ENCODE measurements around the gene CISD1. TPM values are rescaled to one million over a fixed set of nuclear protein-coding genes. Genes with fewer than 3 reads are reported as not detected.

The CISD1 gene
- total RNA-seq, 1 donor from 2014 or later = 5.5 TPM

GRCh38 chr10:58307676-58308075 is 38.7 kb downstream of the CISD1 start:
- no peak for DNase-seq (ENCODE audit: low spot score)

- DNase-seq (ENCODE audit: low spot score) = peak; percentile 78
These were observed 42.1 kb downstream of the CISD1 start for GRCh38 chr10:58311026-58311425.

- DNase-seq (ENCODE audit: low spot score) = no peak
These were observed 47.9 kb downstream of the CISD1 start for GRCh38 chr10:58316874-58317273.

- peak; percentile 78 for DNase-seq (ENCODE audit: low spot score)
These were observed 49.4 kb downstream of the CISD1 start for GRCh38 chr10:58318346-58318745.

- DNase-seq (ENCODE audit: low spot score) = peak; percentile 83
These were observed 50.6 kb downstream of the CISD1 start for GRCh38 chr10:58319599-58319998.

GRCh38 chr10:58320351-58321049 is 51.5 kb downstream of the CISD1 start:
- DNase-seq (ENCODE audit: low spot score) = no peak

- DNase-seq (ENCODE audit: low spot score) = no peak
These were observed 53.3 kb downstream of the CISD1 start for GRCh38 chr10:58322072-58322834.

- DNase-seq (ENCODE audit: low spot score) = no peak
These were observed 53.9 kb downstream of the CISD1 start for GRCh38 chr10:58322835-58323209.

- DNase-seq (ENCODE audit: low spot score) = peak; percentile 89
These were observed 58.0 kb downstream of the CISD1 start for GRCh38 chr10:58326967-58327381.

- no peak for DNase-seq (ENCODE audit: low spot score)
These were observed 59.3 kb downstream of the CISD1 start for GRCh38 chr10:58328233-58328632.

- no peak for DNase-seq (ENCODE audit: low spot score)
These were observed 61.5 kb downstream of the CISD1 start for GRCh38 chr10:58330431-58330830.

- DNase-seq (ENCODE audit: low spot score) = no peak
These were observed 62.7 kb downstream of the CISD1 start for GRCh38 chr10:58331646-58332045.

GRCh38 chr10:58334817-58335305 is 65.9 kb downstream of the CISD1 start, which contains the start of gene UBE2D1:
Gene UBE2D1 (plus strand): TSS chr10:58335006. CDS start chr10:58335202, 196 bp downstream.
- peak; percentile 81 for DNase-seq (ENCODE audit: low spot score)

- DNase-seq (ENCODE audit: low spot score) = peak; percentile 12
These were observed 66.5 kb downstream of the CISD1 start for GRCh38 chr10:58335306-58336005.

- no peak for DNase-seq (ENCODE audit: low spot score)
These were observed 67.3 kb downstream of the CISD1 start for GRCh38 chr10:58336242-58336641.

Other genes with a start within 250 kb of the CISD1 start
- 8.9 TPM for gene IPMK, start 1.3 kb upstream of the CISD1 start, total RNA-seq (ENCODE audit: insufficient read depth, low replicate concordance)
- gene UBE2D1, start 65.8 kb downstream of the CISD1 start, total RNA-seq (ENCODE audit: insufficient read depth, low replicate concordance) = 18.5 TPM
- 14.4 TPM for gene TFAM, start 116.2 kb downstream of the CISD1 start, total RNA-seq (ENCODE audit: insufficient read depth, low replicate concordance)
- gene BICC1, start 243.7 kb downstream of the CISD1 start, total RNA-seq (ENCODE audit: insufficient read depth, low replicate concordance) = 12.8 TPM

Measured in umbilical cord (tissue), 2 donors.